Measurements from ENCODE around the gene MDM4. TPM values are rescaled to one million over a fixed set of nuclear protein-coding genes. Genes with fewer than 3 reads are reported as not detected.

The MDM4 gene
- total RNA-seq, 1 donor from 2014 or later: 79.1 TPM

- intact Hi-C loops (cut with micrococcal nuclease): loop anchor here (1.0 to 2.0 kb wide), 4 partner anchors 11 to 48 kb away; partner anchors contain the start of gene MDM4
- DNase-seq (ENCODE audit: low spot score): no peak
These were observed 21.0 kb upstream of the MDM4 start for GRCh38 chr1:204495078-204495753.

GRCh38 chr1:204495777-204496176, 20.4 kb upstream of the MDM4 start:
- intact Hi-C loops (cut with micrococcal nuclease): loop anchor here (1.0 to 2.0 kb wide), 4 partner anchors 11 to 49 kb away; partner anchors contain the start of gene MDM4
- peak overlapping the region; percentile 59 for H3K27ac Mint-ChIP-seq
- peak overlapping the region; percentile 95 for H3K4me3 Mint-ChIP-seq (ENCODE audit: low read depth)
- no peaks in the 10 kb centered on the region for H3K9me3 Mint-ChIP-seq
- peaks cover 35% of the 10 kb centered on the region for H3K4me1 Mint-ChIP-seq (ENCODE audit: low read depth)
- no peak for DNase-seq (ENCODE audit: low spot score)
- peaks cover 4% of the 10 kb centered on the region for H3K27me3 Mint-ChIP-seq (ENCODE audit: low read depth)
- H3K36me3 Mint-ChIP-seq (ENCODE audit: low read depth): no peaks in the 10 kb centered on the region

More at GRCh38 chr1:204495078-204495753, 21.0 kb upstream of the MDM4 start:
- peaks cover 4% of the 10 kb centered on the region for H3K27me3 Mint-ChIP-seq (ENCODE audit: low read depth)
- peak overlapping the region; percentile 93 for H3K27ac Mint-ChIP-seq
- H3K9me3 Mint-ChIP-seq: no peaks in the 10 kb centered on the region
- H3K4me3 Mint-ChIP-seq (ENCODE audit: low read depth): peak overlapping the region; percentile 95
- H3K4me1 Mint-ChIP-seq (ENCODE audit: low read depth): peaks cover 38% of the 10 kb centered on the region
- H3K36me3 Mint-ChIP-seq (ENCODE audit: low read depth): no peaks in the 10 kb centered on the region

GRCh38 chr1:204498981-204499380, 17.2 kb upstream of the MDM4 start:
- Mint-ChIP-seq H3K27ac (no peak overlapping the region), H3K4me1 (ENCODE audit: low read depth) (peaks cover 25% of the 10 kb centered on the region), H3K36me3 (ENCODE audit: low read depth) (no peaks in the 10 kb centered on the region), H3K4me3 (ENCODE audit: low read depth) (no peak overlapping the region), H3K27me3 (ENCODE audit: low read depth) (peaks cover 4% of the 10 kb centered on the region), H3K9me3 (no peaks in the 10 kb centered on the region)
- intact Hi-C loops (cut with micrococcal nuclease): no loop called here
- no peak for DNase-seq (ENCODE audit: low spot score)

- no peak overlapping the region for H3K4me3 Mint-ChIP-seq (ENCODE audit: low read depth)
- no peak for DNase-seq (ENCODE audit: low spot score)
- H3K36me3 Mint-ChIP-seq (ENCODE audit: low read depth): no peaks in the 10 kb centered on the region
- H3K9me3 Mint-ChIP-seq: no peaks in the 10 kb centered on the region
- H3K4me1 Mint-ChIP-seq (ENCODE audit: low read depth): peaks cover 27% of the 10 kb centered on the region
- no peak overlapping the region for H3K27ac Mint-ChIP-seq
- intact Hi-C loops (cut with micrococcal nuclease): loop anchor here (5.0 kb wide), 1 partner anchor 337 kb away; no protein-coding TSS in a partner anchor
- H3K27me3 Mint-ChIP-seq (ENCODE audit: low read depth): peaks cover 4% of the 10 kb centered on the region
These were observed 16.4 kb upstream of the MDM4 start for GRCh38 chr1:204499511-204500468.

GRCh38 chr1:204502241-204502640, 14.0 kb upstream of the MDM4 start:
- Mint-ChIP-seq H3K36me3 (ENCODE audit: low read depth) (no peaks in the 10 kb centered on the region), H3K27me3 (ENCODE audit: low read depth) (peaks cover 5% of the 10 kb centered on the region), H3K4me1 (ENCODE audit: low read depth) (peaks cover 28% of the 10 kb centered on the region), H3K9me3 (no peaks in the 10 kb centered on the region), H3K27ac (no peak overlapping the region), H3K4me3 (ENCODE audit: low read depth) (no peak overlapping the region)
- intact Hi-C loops (cut with micrococcal nuclease): loop anchor here (5.0 kb wide), 1 partner anchor 340 kb away; no protein-coding TSS in a partner anchor
- DNase-seq (ENCODE audit: low spot score): no peak

GRCh38 chr1:204503122-204503912, 12.9 kb upstream of the MDM4 start:
- intact Hi-C loops (cut with micrococcal nuclease): loop anchor here (1.0 to 5.0 kb wide), 3 partner anchors 57 to 341 kb away; no protein-coding TSS in a partner anchor
- Mint-ChIP-seq H3K9me3 (no peaks in the 10 kb centered on the region), H3K27ac (peak overlapping the region; percentile 0), H3K4me3 (ENCODE audit: low read depth) (no peak overlapping the region), H3K4me1 (ENCODE audit: low read depth) (peaks cover 34% of the 10 kb centered on the region), H3K27me3 (ENCODE audit: low read depth) (peaks cover 2% of the 10 kb centered on the region), H3K36me3 (ENCODE audit: low read depth) (no peaks in the 10 kb centered on the region)
- no peak for DNase-seq (ENCODE audit: low spot score)

- intact Hi-C loops (cut with micrococcal nuclease): loop anchor here (1.0 to 5.0 kb wide), 3 partner anchors 58 to 342 kb away; no protein-coding TSS in a partner anchor
- DNase-seq (ENCODE audit: low spot score): no peak
- Mint-ChIP-seq H3K4me1 (ENCODE audit: low read depth) (peaks cover 34% of the 10 kb centered on the region), H3K27ac (no peak overlapping the region), H3K9me3 (no peaks in the 10 kb centered on the region), H3K4me3 (ENCODE audit: low read depth) (no peak overlapping the region), H3K27me3 (ENCODE audit: low read depth) (peaks cover 2% of the 10 kb centered on the region), H3K36me3 (ENCODE audit: low read depth) (no peaks in the 10 kb centered on the region)
These were observed 12.2 kb upstream of the MDM4 start for GRCh38 chr1:204503913-204504519.

GRCh38 chr1:204505674-204506200, 10.5 kb upstream of the MDM4 start:
- peak overlapping the region; percentile 87 for H3K4me3 Mint-ChIP-seq (ENCODE audit: low read depth)
- H3K27ac Mint-ChIP-seq: peak overlapping the region; percentile 97
- no peak for DNase-seq (ENCODE audit: low spot score)
- intact Hi-C loops (cut with micrococcal nuclease): loop anchor here (1.0 kb wide), 2 partner anchors 10 to 94 kb away; partner anchors contain the start of gene PPP1R15B
- no peaks in the 10 kb centered on the region for H3K36me3 Mint-ChIP-seq (ENCODE audit: low read depth)
- H3K9me3 Mint-ChIP-seq: no peaks in the 10 kb centered on the region
- peaks cover 2% of the 10 kb centered on the region for H3K27me3 Mint-ChIP-seq (ENCODE audit: low read depth)
- H3K4me1 Mint-ChIP-seq (ENCODE audit: low read depth): peaks cover 29% of the 10 kb centered on the region

GRCh38 chr1:204506201-204506968, 9.8 kb upstream of the MDM4 start:
- peaks cover 2% of the 10 kb centered on the region for H3K27me3 Mint-ChIP-seq (ENCODE audit: low read depth)

GRCh38 chr1:204506969-204507316, 9.3 kb upstream of the MDM4 start:
- Mint-ChIP-seq H3K27me3 (ENCODE audit: low read depth) (peaks cover 2% of the 10 kb centered on the region), H3K36me3 (ENCODE audit: low read depth) (no peaks in the 10 kb centered on the region), H3K9me3 (no peaks in the 10 kb centered on the region), H3K4me1 (ENCODE audit: low read depth) (peaks cover 33% of the 10 kb centered on the region), H3K4me3 (ENCODE audit: low read depth) (peak overlapping the region; percentile 87), H3K27ac (peak overlapping the region; percentile 97)
- DNase-seq (ENCODE audit: low spot score): peak; percentile 85
- intact Hi-C loops (cut with micrococcal nuclease): loop anchor here (1.0 kb wide), 3 partner anchors 9 to 96 kb away; partner anchors contain the start of genes MDM4 and PPP1R15B

More at GRCh38 chr1:204506201-204506968, 9.8 kb upstream of the MDM4 start:
- H3K27ac Mint-ChIP-seq: peak overlapping the region; percentile 97
- H3K4me3 Mint-ChIP-seq (ENCODE audit: low read depth): peak overlapping the region; percentile 87
- no peaks in the 10 kb centered on the region for H3K36me3 Mint-ChIP-seq (ENCODE audit: low read depth)
- peak; percentile 73 for DNase-seq (ENCODE audit: low spot score)
- peaks cover 32% of the 10 kb centered on the region for H3K4me1 Mint-ChIP-seq (ENCODE audit: low read depth)
- H3K9me3 Mint-ChIP-seq: no peaks in the 10 kb centered on the region
- intact Hi-C loops (cut with micrococcal nuclease): loop anchor here (1.0 kb wide), 2 partner anchors 11 to 95 kb away; partner anchors contain the start of gene PPP1R15B

Data from activated T-helper 2 cell treated with anti-CD3 and anti-CD28 coated beads, Interferon-gamma antibody, Interleukin-2, Interleukin-4, amounts not matched to agents 10 μg/mL and 5 μg/mL and 100 μg/mL, durations not matched to agents 14 hours and 24 hours and 36 hours (primary cell).